HG03095 (cell line): ENCODE measurements around the gene BICD2.

ENCODE experiments used
- ATAC-seq: cut with Tn5 transposase; IDR thresholded peaks from one replicate; pipeline ENCODE4 v1.9.1; 2021; ENCODE audit warnings: moderate library complexity; ENCODE audit not compliant: unreplicated experiment

Gene BICD2

DNA sequence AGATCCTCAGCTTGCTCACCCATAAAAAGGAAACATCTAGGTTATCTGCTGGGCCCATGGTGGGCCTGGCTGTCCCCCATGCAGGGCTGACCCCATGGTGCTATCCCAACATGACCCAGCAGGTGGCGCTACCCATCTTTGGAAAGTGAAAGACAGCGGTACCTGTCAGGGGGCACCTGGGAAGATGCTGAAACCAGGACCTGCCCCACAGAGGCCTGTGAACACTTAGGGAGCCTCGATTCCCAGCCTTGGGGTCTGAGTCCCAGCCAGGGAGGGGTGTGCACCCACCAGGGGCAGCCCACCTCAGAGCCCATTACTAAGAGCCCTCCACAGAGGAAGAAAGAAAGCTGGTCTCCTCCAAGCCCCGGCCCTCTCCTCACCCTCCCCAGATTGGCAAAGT lies 48.1 kb downstream of the BICD2 start:
- ATAC-seq: no peak

DNA sequence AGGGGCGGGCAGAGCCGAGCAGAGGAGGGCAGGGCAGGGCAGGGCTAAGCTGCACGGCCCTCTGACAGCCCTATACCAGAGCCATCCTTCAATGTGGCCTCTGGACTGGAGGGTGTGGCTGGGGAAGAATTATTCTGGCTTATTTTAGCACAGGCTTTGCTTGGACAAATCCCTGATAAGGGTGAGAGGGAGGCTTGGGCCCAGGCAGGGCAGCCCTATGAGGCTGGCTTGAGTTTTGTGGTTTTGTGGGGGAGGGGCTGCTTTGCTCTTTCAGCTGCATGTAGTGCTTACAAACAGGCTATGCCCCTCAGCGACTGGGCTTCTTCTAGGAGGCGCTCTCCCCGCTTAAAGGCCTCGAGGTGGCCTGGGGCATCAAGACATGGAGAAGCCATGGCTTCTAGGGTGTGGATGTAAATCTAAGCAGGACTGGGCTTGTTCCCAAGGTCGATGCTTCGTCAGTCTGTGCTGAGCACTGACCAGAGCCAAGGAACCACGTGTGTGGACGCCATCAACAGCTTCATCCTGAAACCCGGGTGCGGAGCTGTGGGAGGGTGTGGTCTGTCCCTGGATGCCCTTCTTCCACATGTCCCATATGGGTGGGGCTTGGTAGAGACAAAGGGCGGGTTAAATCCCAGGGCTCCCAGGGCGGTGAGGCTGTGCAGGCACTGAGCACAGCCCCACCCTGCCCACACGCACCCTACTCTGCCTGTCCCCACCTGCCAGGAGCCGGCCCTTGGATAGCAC lies 49.0 kb downstream of the BICD2 start:
- ATAC-seq: no peak

DNA sequence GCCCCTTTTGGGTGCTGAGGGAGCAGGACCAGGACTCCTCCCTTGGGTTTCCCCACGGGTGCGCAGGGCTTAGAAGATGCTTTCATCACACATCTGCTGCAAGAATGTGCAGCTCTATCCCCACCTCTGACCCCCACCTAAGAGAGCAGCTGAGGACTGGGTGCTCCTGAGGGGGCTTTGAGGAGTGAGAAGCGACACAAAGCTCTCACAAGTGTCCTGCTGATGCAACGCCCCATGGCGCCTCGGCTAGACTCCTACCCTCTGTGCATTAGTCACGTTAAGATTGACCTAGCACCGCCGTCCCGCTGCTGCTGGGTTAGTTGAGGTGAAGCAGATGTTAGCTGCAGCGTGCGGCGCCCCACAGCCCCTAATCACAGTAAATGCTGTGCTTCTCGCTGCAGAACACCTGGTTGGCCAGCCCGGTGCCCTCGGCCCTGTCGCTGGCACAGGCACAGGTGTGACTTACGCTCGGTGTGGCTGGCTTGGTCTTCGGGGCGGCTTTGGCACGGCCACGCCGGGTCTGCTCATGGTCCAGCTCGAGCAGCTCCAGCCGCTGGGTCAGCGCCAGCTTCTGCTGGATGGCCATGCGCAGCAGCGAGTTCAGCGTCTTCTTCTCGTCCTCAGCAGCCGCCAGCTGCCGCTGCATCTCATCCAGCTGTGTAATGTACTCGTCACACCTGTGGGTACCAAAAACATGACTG lies 49.7 kb downstream of the BICD2 start:
- ATAC-seq: no peak

DNA sequence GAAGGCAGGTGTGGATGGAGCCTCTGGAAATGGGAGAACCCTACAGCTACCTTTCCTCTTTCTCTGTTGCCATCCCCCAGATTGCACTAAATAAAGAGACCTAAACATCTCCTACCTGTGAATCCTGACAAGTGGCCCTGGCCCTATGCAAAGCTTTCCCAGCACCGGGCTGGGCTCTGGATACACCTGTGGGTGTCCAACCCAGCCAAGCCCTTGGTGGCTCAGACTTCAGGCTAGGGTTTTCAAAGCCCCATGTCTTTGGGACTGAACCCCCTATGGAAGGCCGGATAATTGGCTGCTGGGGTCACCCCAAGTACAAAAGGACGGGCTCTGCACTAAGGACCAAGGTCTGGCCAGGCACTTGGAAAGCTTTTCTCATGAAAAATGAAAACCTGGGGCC lies 50.6 kb downstream of the BICD2 start:
- no peak for ATAC-seq

DNA sequence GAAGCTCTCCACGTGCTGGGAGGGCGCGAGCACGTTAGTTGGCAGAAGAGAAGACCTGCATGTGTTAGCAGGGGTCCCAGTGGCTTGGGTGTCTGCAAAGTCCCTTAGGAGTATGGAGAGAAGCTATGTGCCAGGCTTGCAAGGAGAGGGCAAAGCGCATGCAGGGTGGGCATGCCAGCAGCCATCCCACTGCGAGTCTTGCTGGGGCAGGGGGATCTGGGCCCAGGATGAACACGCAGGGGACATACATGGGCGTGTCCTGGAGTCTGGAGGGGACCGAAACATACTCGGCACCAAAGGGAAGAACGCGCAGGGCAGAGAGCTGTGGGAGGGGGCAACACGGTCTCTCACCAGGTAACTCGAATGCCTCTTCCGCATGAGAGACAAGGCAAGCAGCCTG lies 51.1 kb downstream of the BICD2 start:
- ATAC-seq: no peak

DNA sequence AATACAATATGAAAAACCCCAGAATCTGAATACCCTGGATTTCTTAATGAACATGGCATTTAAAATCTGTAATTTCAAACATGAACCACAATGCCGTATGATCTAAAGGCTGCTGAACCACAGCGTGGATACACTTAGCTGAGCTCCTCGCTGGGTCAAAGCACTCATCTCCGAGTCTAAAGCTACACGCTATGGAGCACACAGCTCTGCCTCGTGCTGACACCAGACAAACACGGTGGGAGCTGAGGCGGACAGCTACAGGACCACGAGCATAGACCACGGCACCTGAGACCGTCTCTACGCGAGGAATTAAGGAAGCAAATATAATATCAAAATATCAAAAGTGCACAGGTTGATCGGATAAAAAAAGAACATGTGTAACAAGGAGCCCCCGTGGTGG lies 51.9 kb downstream of the BICD2 start:
- ATAC-seq: no peak

DNA sequence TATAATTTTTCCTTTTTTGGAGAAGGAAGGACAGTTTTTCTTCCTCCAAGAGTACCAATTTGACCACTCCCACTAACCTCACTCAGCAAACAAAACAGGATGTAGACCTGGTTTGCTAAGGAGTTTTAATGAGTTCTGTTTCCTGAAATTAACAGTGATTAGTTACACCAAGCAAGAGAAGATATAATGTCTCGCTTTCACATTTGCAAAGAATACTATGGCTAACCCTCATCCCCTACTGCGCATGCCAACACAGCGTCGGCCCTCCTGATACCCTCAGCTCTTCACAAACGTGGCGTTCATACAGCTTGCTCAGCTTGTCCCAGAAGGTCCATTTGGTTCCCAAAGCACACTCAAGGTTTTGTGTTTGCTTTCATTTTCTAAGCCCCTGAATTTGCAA lies 52.8 kb downstream of the BICD2 start:
- ATAC-seq: no peak

DNA sequence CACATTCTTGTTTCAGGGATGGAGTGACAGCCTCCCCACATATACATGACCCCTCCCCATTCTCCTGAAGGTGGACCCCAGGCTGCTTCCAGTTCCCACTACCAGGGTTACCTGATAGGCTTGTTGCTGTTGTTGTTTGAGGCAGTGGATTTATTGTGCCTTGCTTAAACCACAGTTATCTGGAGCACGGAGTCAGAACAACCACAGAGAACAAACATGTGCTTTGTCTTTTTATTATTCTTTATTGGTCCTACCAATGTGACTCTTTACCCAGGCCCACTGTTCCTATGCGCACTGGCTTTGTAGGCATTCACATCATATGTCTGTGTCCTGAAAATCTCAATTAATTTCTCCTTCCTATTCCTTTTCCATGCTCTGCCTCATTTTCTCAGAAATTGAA lies 53.5 kb downstream of the BICD2 start:
- no peak for ATAC-seq

DNA sequence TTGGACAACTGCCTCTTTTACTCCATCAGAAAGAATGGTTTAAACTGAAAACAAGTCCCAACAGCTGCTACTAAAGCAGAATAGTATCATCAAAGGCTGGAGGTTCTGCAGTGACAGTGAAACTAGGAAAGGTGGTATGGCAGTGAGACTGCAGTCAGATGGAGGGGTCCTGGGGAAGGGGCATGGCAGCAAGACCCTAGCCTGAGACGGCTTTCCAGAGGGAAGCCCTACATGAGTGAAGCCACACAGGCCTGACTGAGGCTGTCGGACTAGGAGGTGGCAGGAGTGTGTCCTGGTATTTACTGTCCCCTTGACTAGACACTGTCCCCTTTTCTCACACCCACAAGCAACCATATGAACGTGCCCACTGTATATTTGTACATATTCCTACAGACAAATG lies 54.3 kb downstream of the BICD2 start:
- ATAC-seq: no peak

DNA sequence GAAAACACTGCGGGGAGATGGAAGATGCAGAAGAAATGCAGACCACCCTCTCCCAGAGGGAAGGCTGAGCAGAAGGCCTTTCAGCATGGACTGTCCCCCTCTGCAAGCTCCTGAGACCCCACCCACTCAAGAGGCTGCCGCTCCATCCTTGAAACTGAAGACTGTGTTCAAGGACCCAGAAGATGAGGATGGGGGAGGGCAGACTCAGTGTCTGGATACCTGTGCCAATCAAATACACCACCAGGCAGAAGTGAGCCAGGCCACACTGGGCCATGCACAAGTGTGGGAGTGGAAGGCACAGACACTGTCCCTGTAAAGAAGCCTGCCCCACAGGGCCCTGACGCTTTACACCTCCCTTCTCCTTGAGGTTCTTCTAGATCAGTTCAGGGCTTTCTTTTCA lies 54.7 kb downstream of the BICD2 start:
- ATAC-seq: no peak

DNA sequence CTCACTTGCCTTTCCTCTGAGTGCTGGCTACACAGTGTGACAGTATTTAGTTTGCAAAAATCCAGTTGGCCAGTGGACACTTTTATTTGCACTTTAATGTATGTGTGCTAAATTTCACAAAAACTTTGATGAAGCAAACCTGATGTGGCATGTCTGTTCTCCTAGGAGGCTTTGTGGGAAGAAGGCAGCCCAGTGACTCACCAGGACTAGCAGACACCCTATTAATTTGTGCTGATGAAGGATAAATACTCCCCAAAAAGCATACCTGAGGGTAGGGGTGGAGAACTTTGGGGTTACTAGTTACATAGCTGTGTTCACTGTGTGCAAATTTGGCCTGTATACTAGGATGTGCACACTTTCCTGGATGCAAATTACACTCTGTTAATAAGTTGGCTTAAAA lies 55.4 kb downstream of the BICD2 start:
- no peak for ATAC-seq

DNA sequence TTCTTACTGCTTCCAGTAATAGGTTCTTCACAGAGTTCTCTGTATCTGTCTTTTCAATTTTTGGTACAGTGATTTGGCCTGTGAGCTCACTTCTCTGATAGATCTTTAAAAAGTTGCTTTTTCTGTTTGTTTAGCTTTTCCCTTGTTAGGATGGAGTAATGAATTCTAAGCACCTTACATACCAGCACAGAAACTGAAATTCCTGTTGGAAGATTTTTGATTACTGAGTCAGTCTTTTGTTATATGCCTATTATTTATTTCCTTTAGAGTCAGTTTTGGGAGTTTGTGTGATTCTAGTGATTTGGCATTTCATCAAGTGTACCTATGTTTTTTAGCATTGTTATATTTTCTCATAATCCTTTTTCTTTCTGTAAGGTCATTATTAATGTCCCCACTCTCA lies 57.1 kb downstream of the BICD2 start:
- no peak for ATAC-seq

DNA sequence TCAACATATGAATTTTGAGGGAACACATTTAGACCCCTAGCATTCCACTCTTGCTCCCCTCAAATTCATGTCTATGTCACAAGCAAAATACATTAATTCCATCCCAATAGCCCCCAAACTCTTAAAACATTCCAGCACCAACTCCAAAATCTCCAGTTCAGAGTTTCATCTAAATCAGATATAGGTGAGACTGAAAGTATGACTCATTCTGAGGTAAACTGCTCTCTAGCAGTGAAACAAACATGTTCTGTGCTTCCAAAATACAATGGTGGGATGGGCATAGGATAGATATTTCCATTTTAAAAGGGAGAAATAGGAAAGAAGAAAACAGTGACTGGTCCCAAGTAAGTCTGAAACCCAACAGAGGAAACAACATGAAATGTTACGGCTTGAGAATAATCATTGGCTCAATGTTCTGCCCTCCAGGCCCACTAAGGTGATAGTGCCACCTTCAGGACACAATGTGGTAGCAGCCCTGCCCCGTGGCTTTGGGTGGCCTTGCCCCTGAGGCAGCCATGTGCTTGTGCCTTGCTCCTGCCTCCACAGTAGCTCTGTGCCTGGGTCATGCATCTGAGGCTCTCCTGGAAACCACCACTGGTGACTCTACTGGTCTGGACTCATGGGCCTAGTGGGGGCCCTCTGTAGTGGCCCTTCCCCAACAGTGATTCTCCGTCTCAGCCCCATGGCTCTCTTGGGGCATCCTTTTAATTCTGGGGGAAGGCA lies 58.3 kb downstream of the BICD2 start:
- ATAC-seq: no peak

DNA sequence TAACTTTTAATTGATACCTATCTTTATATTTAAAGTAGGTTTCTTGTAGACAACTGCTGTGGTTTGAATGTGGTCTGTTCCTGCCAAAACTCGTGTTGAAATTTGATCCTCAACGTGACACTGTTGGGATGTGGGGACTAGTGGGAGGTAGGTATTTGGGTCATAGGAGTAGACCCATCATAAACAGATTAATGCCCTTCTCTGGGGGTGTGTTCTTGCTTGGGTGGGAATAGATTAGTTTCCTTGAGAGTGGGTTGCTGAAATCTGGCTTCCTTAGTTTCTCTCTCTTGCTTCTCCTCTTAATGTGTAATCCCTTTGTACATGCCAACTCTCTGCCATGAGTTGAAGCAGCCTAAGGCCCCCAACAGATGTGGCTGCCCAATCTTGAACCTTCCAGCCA lies 60.1 kb downstream of the BICD2 start:
- no peak for ATAC-seq

DNA sequence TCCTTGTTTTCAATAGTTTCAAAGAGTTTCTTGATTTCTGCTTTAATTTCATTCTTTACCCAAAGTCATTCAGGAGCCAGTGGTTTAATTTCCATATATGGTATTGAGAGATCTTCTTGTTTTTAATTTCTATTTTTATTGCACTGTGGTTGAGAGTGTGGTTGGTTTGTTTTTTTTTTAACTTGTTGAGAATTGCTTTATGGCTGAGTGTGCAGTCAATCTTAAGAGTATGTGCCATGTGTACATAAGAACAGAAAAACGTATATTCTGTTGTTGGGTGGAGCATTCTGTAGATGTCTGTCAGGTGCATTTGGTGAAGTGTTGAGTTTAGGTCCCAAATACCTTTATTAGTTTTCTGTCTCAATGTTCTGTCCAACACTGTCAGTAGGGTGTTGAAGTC lies 68.0 kb downstream of the BICD2 start:
- no peak for ATAC-seq

DNA sequence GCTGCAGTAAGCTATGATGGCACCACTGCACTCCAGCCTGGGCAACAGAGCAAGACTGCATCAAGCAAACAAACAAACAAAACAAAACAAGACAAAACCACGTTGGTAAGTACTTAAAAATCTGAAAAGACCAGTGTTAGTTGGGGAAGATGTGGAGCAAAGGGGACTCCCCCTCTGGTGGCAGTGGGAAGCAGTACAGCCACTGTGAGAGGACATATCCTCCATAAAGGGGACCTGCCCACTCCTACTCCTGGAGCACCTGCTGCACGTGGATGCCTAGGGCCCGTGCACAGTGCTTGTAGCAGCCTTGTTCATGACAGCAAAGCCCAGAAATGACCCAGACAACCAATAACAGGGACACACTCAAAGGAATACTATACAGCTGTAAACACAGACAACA lies 77.7 kb downstream of the BICD2 start:
- no peak for ATAC-seq

DNA sequence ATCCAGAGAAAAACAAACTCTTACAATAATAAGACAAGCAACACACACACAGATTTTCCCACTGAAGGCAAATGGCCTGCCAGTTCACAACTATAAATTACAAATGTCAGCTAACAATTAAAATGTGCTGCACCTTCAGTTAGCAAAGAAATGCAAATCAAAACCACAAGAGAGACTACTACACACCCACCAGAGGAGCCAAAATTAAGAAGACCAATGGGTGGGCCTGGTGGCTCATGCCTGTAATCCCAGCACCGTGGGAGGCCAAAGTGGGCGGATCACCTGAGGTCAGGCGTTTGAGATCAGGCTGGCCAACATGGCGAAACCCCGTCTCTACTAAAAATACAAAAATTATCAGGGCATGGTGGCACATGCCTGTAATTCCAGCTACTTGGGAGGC lies 79.6 kb downstream of the BICD2 start:
- ATAC-seq: no peak

DNA sequence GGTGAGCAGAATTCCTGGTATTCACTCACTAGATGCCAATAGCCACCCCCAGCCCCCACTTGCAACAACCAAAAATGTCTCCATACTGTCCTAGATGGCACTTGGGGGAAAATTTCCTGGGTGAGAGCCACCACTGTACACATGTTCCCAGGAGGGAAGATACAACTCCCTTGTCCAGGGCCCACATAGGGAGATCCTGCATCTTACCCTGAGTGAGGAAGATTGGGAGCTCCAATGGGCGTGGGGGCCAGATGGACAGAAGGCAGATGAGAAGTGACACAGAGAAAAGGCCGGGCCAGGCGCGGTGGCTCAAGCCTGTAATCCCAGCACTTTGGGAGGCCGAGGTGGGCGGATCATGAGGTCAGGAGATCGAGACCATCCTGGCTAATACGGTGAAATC lies 82.4 kb downstream of the BICD2 start:
- no peak for ATAC-seq

DNA sequence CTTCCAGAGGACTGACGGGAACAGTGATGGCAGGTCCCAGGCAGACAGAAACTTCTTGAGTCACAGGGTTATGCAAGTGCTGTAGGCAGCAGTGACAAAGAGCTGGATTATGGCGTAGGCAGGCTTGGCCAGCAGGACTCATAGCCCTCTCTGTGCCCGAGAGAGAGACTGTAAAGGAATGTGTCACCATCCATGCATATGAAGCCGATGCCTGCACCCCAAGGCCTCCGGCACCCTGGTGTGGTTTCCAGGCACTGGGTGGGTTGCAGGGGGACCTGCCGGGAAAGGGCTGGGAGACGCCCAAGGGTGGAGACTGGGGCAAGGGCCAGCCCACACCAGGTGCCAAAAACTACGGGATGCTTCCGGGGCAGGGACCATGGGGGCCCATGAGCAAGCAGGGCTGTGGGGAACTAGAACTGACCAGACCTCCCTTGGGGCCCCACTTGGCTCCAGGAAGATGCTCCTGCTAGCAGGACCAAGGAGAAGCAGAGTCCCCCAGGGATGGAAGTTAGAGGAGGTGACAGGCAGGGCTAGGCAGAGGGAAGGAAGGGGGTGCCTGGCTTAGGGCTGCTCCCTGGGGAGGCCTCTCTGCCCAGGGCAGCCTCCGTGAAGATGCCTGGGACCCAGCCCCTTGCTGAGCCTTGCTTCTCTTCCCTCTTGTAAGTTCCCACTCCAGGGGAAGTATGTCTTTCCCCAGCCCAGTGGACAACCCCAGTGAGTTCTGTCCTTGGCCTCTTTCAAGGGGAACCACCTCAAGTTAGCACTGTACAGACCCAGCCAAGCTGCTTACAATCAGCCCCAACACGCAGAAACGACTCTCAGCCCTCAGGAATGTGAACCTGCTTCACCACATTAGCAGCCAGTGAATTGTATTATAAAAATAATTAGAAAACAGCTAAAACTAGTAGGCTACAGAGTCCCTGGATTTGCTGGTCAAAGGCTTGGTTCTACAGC lies 84.2 kb downstream of the BICD2 start:
- ATAC-seq: no peak

DNA sequence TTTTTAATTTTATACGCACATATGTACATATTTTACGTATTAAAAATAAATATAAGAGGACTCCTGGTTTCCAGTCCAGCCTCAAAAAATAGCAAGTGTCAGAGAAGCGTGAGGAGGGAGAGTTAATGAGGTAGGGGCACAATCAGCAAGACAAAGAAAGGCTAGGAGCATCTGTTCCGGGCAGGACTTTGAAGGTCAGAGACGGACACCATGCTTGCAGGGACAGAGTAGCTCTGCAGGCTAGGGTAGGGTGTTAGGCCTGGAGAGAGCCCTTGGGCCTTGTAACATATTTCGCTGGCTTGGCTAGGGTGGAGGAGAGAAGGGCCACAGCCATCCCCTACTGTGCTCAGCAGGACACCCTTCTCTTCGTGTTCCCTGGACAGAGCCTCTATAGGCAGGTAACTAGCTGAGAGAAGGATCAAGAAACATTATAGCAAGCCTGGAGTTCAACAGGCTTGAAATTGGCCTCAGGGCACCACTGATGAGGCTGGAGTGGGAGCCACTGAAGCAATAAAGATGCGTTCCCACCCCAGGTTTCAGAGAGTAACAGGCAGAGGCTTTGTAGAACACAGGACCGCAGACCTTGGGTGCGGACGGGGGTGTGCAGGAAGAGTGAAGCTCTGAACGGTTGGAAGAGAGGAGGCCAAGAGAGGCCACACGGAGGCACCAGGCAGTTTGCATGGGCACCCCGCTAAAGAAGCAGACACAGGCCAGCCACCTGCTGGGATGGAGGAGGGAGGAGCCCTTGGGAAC lies 85.0 kb downstream of the BICD2 start:
- no peak for ATAC-seq
